ENCODE measurements around the gene SRSF10.

DNA sequence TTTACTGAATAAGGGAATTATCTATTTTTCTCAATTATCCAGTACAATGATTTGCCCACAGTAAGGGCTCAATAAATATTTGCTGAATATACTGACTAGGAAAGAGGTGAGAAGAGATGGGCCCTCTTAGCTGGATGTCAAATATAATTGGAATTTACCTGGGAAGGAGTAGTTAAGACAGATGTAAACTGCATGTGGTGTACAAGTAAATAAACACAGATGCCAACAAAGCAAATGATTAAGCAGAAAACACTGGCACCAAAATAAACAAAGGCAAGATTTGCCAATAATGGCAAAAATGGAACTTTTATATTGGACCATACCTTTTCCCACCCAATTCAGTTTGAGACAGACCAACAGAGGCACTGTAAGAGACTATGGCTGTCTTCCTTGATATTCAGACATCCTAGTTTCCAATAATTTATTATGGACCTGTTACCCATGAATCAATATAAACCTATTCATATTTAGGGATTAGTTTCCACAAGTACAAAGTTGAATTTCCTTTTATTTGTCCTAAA, 13.1 kb downstream of the SRSF10 start:
- no peak for TF ChIP-seq EZH2phosphoT487 (IDR thresholded peaks at IDR 0.05; ENCODE audit: insufficient read depth, low read depth)
- no peak for TF ChIP-seq EZH2 (IDR thresholded peaks at IDR 0.05; ENCODE audit: insufficient read depth, poor library complexity, severe bottlenecking)

All from GM23248 (cell line).